ENCODE results near the gene CDC42BPG. TPM values are rescaled to one million over a fixed set of nuclear protein-coding genes. Genes with fewer than 3 reads are reported as not detected.

Gene CDC42BPG
- total and polyA plus RNA-seq, 9 of the 15 experiments (the other 6 are each of a cell fraction or from before 2014, with no cell fraction given), result 0.04 to 8.8 (median 2.1) TPM

- TF ChIP-seq AFF1 (IDR thresholded peaks at IDR 0.05; ENCODE audit: low read depth in 1 of 2, partially characterized antibody in 2 of 2) (peak in 1 of 2 experiments; percentile 96), ADNP (tag; IDR thresholded peaks at IDR 0.05) (no peak), PCBP1 (IDR thresholded peaks at IDR 0.05; ENCODE audit: low read depth, low read length, poor library complexity, severe bottlenecking) (peak; percentile 73), RNF219 (CRISPR knock-in tag; IDR thresholded peaks at IDR 0.05) (no peak), POLR2B (IDR thresholded peaks at IDR 0.05; ENCODE audit: low read depth, partially characterized antibody) (peak; percentile 37), GTF2E2 (tag; IDR thresholded peaks at IDR 0.05) (no peak), THRB (CRISPR knock-in tag; conservative IDR thresholded peaks at IDR 0.05) (no peak), ATF1 (CRISPR knock-in tag; IDR thresholded peaks at IDR 0.05) (no peak), ATF1 (tag; IDR thresholded peaks at IDR 0.05) (peak; percentile 66), EWSR1 (IDR thresholded peaks at IDR 0.05; ENCODE audit: borderline replicate concordance, low read depth, partially characterized antibody) (no peak), FOXM1 (IDR thresholded peaks at IDR 0.05; ENCODE audit: low read depth) (no peak), FOXM1 (CRISPR knock-in tag; IDR thresholded peaks at IDR 0.05; ENCODE audit: low read depth) (no peak), NFXL1 (CRISPR knock-in tag; IDR thresholded peaks at IDR 0.05) (no peak), HCFC1 (IDR thresholded peaks at IDR 0.05; ENCODE audit: low read depth, low read length) (peak; percentile 90), SETDB1 (IDR thresholded peaks at IDR 0.05; ENCODE audit: low read length) (no peak), ZNF184 (CRISPR knock-in tag; IDR thresholded peaks at IDR 0.05) (no peak), ZBTB7A (IDR thresholded peaks at IDR 0.05; ENCODE audit: borderline replicate concordance, control insufficient read depth, low read depth, low read length) (peak; percentile 95), FIP1L1 (IDR thresholded peaks at IDR 0.05; ENCODE audit: low read depth, low read length, poor library complexity, severe bottlenecking) (no peak), PHF21A (IDR thresholded peaks at IDR 0.05; ENCODE audit: borderline replicate concordance, low read depth) (0 out of 2 replicates have a peak, but pooled peaks have one; percentile 14), YY1 (IDR thresholded peaks at IDR 0.05; ENCODE audit: borderline replicate concordance in 1 of 3, control insufficient read depth in 1 of 3, extremely low read depth in 1 of 3, insufficient read depth in 3 of 3, insufficient read length in 1 of 3, insufficient replicate concordance in 2 of 3, low read depth in 1 of 3, low read length in 2 of 3) (peak in 1 of 3 experiments; percentile 58)
Measured at GRCh38 chr11:64810271-64810890, 34.1 kb downstream of the CDC42BPG start, which contains the start of gene MEN1 (continued).

Measured in K562 (cell line).